Progenitor cell of endocrine pancreas (in vitro differentiated cells): ENCODE measurements around the gene GALNT9. TPM values are rescaled to one million over a fixed set of nuclear protein-coding genes. Genes with fewer than 3 reads are reported as not detected.

Experiments
- DNase-seq: peaks from one replicate; pipeline ENCODE4 v3.0.0; 2021; ENCODE audit warnings: low spot score; ENCODE audit not compliant: unreplicated experiment
- H3K27ac Mint-ChIP-seq: 2 replicates; pipeline ENCODE4 v1.8.0; 2021; ENCODE audit warnings: mild to moderate bottlenecking, moderate library complexity, mixed read lengths
- H3K27me3 Mint-ChIP-seq: 2 replicates; pipeline ENCODE4 v1.8.0; 2021; ENCODE audit warnings: mixed read lengths
- H3K36me3 Mint-ChIP-seq: 2 replicates; pipeline ENCODE4 v1.8.0; 2022; ENCODE audit warnings: mixed read lengths; ENCODE audit not compliant: insufficient read depth
- H3K4me1 Mint-ChIP-seq: 2 replicates; pipeline ENCODE4 v1.8.0; 2021; ENCODE audit warnings: low read depth, mixed read lengths
- H3K4me3 Mint-ChIP-seq: 2 replicates; pipeline ENCODE4 v1.8.0; 2021; ENCODE audit warnings: low read depth, mild to moderate bottlenecking, moderate library complexity, mixed read lengths
- H3K9me3 Mint-ChIP-seq: 2 replicates; pipeline ENCODE4 v1.8.0; 2021; ENCODE audit warnings: low read depth, mixed read lengths
- CTCF ChIP-seq: fragments of 200-600 bp; sonication (generic); IDR thresholded peaks from one replicate; pipeline ENCODE4 v1.5.0; 2021; ENCODE audit warnings: antibody characterized with exemption, mild to moderate bottlenecking; ENCODE audit not compliant: unreplicated experiment
- total RNA-seq: library from RNA; stranded (reverse); gene quantifications from 2 replicates; pipeline ENCODE4 v1.2.1, GENCODE V29; 2021

GALNT9 gene
- total RNA-seq, 1 donor from 2014 or later: 0.36 TPM

DNA sequence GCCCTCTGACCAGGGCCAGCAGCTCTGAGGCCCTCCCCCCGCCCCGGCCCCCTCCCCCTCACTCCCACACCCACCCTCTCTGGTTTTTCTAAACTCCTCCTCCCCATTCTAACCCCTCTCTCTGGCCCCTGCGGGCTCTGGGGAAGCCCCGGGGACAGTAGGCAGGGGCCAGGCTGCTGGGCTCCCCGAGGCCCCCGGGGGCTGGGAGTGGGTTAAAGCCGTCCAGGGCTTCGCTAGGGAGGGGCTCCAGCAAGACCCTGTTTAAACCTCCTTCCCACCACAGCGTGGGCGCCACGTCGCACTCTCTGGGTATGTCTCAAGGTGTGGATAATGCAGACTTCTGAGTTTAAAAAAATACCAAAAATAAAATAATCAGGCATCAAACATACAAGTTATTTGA lies 51.4 kb downstream of the GALNT9 start:
- peaks cover 41% of the 10 kb centered on the region for H3K27me3 Mint-ChIP-seq
- H3K4me3 Mint-ChIP-seq: no peak overlapping the region
- TF ChIP-seq CTCF: no peak
- H3K36me3 Mint-ChIP-seq: no peaks in the 10 kb centered on the region
- H3K27ac Mint-ChIP-seq: no peak overlapping the region
- H3K4me1 Mint-ChIP-seq: no peaks in the 10 kb centered on the region
- DNase-seq: no peak
- H3K9me3 Mint-ChIP-seq: no peaks in the 10 kb centered on the region

DNA sequence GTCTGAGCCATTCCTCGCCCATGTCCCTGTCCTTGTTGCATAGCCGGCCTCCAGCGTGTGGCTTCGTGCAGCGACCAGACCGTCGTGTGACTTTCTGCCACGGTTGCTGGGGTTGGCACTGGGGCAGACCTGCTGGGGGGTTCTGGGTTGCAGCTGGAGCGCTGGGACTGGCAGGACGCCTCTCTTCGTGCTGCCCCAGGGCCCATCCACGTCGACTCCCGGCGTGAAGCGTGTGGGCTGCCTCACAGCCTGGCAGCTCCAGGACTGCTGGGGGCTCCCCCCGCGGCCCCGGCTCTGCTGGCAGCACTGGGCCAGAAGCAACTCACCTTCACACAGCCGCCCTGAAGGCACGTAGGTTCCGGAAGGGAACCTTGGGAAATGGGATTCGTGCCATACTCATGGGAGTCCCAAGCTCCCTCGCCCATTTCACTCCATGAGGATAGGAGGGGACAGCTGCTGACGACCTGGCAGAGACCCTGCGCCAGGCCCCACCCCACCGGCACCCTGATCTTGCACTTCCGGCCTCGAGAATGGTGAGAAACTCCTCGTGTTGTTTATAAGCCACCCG lies 51.9 kb downstream of the GALNT9 start:
- peaks cover 46% of the 10 kb centered on the region for H3K27me3 Mint-ChIP-seq
- H3K9me3 Mint-ChIP-seq: no peaks in the 10 kb centered on the region
- DNase-seq: no peak
- H3K27ac Mint-ChIP-seq: no peak overlapping the region
- TF ChIP-seq CTCF: no peak
- H3K4me3 Mint-ChIP-seq: no peak overlapping the region
- no peaks in the 10 kb centered on the region for H3K4me1 Mint-ChIP-seq
- H3K36me3 Mint-ChIP-seq: no peaks in the 10 kb centered on the region

GRCh38 chr12:132276827-132277373 lies 52.5 kb downstream of the GALNT9 start:
- Mint-ChIP-seq H3K27me3 (peaks cover 49% of the 10 kb centered on the region), H3K36me3 (no peaks in the 10 kb centered on the region), H3K27ac (no peak overlapping the region), H3K4me3 (no peak overlapping the region), H3K9me3 (no peaks in the 10 kb centered on the region), H3K4me1 (no peaks in the 10 kb centered on the region)
- no peak for DNase-seq
- no peak for TF ChIP-seq CTCF

DNA sequence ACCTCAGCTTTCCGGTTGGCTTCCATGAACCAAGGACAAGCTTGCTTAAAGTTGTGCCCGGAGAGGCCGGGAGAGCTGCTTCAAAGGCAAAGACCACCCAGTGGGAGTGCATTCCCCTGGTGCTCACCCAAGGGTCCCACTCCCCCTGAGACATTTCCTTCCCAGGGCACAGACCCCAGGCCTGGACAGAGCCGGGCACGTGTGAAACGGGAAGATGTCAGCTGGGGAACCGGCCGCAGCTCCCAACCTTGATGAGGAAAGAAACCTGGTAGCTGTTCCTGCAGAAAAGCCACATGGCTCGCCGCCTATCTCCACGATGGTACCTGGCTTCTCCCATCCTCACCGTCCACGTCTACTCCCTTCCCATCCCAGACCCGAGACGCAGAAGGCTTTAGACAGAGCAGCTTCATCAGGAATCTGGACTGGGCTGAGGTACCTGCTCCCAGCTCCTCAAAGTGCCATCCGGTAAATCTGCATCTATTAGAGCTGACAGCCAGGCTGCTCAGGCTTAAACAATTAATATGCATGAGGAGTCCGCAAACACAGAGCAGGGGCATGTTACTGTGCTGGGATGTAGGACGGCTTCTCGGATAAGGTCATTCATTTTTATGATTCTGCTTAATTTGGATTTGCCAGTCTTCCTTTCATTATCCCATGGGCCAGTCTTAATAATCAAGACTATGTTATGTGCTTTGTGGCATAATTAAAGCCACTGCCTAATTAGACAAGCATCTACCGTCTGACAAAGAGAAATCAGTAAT lies 53.1 kb downstream of the GALNT9 start:
- Mint-ChIP-seq H3K4me3 (no peak overlapping the region), H3K27ac (no peak overlapping the region), H3K36me3 (no peaks in the 10 kb centered on the region), H3K9me3 (no peaks in the 10 kb centered on the region), H3K27me3 (peaks cover 54% of the 10 kb centered on the region), H3K4me1 (no peaks in the 10 kb centered on the region)
- no peak for DNase-seq
- TF ChIP-seq CTCF: no peak

GRCh38 chr12:132275631-132276030 lies 53.8 kb downstream of the GALNT9 start:
- no peak for DNase-seq
- no peaks in the 10 kb centered on the region for H3K9me3 Mint-ChIP-seq
- H3K27ac Mint-ChIP-seq: no peak overlapping the region
- peaks cover 59% of the 10 kb centered on the region for H3K27me3 Mint-ChIP-seq
- TF ChIP-seq CTCF: no peak
- no peak overlapping the region for H3K4me3 Mint-ChIP-seq
- H3K4me1 Mint-ChIP-seq: no peaks in the 10 kb centered on the region
- no peaks in the 10 kb centered on the region for H3K36me3 Mint-ChIP-seq
